B cell (primary cell): ENCODE data around the gene SDK1. TPM values are rescaled to one million over a fixed set of nuclear protein-coding genes. Genes with fewer than 3 reads are reported as not detected.

Experiments
- ATAC-seq: fragments of 200-7000 bp; cut with Tn5 transposase; one replicate; pipeline ENCODE4 v1.10.0; 2021; ENCODE audit warnings: low read depth, mild to moderate bottlenecking, moderate number of reproducible peaks, moderate library complexity
- CTCF ChIA-PET: fragments of 350-600 bp; sonication (Branson Sonifier 250); formaldehyde crosslinking; loops from one replicate; lab custom pipeline; 2021; ENCODE audit warnings: antibody characterized with exemption, inconsistent platforms; lab: Charles Lee
- POLR2A ChIA-PET: fragments of 350-600 bp; sonication (Branson Sonifier 250); formaldehyde crosslinking; loops from one replicate; lab custom pipeline; 2021; ENCODE audit warnings: antibody characterized with exemption; lab: Charles Lee
- DNase-seq: peaks from one replicate; pipeline ENCODE4 v3.0.0; 2013
- H2AFZ ChIP-seq: 2 replicates; pipeline ENCODE4 v1.6.1; 2012; ENCODE audit warnings: mild to moderate bottlenecking, low read depth, low read length; ENCODE audit not compliant: insufficient read depth, poor library complexity, severe bottlenecking
- H3K27ac ChIP-seq, 2 donors: 1 replicate in 1 of 2; 2 replicates in 1 of 2; pipeline ENCODE4 v1.5.1; 2012 to 2013; ENCODE audit warnings: low read length in 2 of 2, mild to moderate bottlenecking in 2 of 2, moderate library complexity in 1 of 2
- H3K27me3 ChIP-seq, 4 experiments: fragments of 200-600 bp in 1 of 4; sonication (generic) in 1 of 4; replicated peaks in 1 of 4; 1 replicate in 2 of 4; 2 replicates in 2 of 4; pipeline versions ENCODE4 v1.6.1 to v1.7.0; 2013 to 2016; ENCODE audit warnings: low read length in 3 of 4, mild to moderate bottlenecking in 2 of 4, mixed read lengths in 1 of 4, moderate library complexity in 1 of 4; ENCODE audit not compliant: insufficient read depth in 4 of 4, control insufficient read depth in 3 of 4; ENCODE audit errors: control extremely low read depth in 1 of 4
- H3K36me3 ChIP-seq, 2 experiments: replicated peaks in 1 of 2; 1 replicate in 1 of 2; 2 replicates in 1 of 2; pipeline versions ENCODE4 v1.6.1 to v1.7.1; 2013; ENCODE audit warnings: low read length in 1 of 2; ENCODE audit not compliant: insufficient read depth in 2 of 2, control insufficient read depth in 1 of 2; ENCODE audit errors: control extremely low read depth in 1 of 2, extremely low read depth in 1 of 2
- H3K4me1 ChIP-seq, 2 donors: fragments of 200-600 bp in 1 of 2; sonication (generic) in 1 of 2; 1 replicate in 1 of 2; 2 replicates in 1 of 2; pipeline versions ENCODE4 v1.5.1 to v1.6.1; 2013 to 2017; ENCODE audit warnings: low read length in 2 of 2; ENCODE audit not compliant: control insufficient read depth in 2 of 2, insufficient read depth in 2 of 2
- H3K4me2 ChIP-seq: replicated peaks from 2 replicates; pipeline ENCODE3; 2012; ENCODE audit warnings: mild to moderate bottlenecking, low read depth, low read length; ENCODE audit not compliant: poor library complexity, severe bottlenecking
- H3K4me3 ChIP-seq, 5 experiments: fragments of 200-600 bp in 1 of 5; sonication (generic) in 1 of 5; 1 replicate in 3 of 5; 2 replicates in 2 of 5; pipeline versions ENCODE4 v1.5.1 to v1.7.0; 2011 to 2016; ENCODE audit warnings: low read length in 4 of 5, mild to moderate bottlenecking in 4 of 5, low read depth in 2 of 5, control low read depth in 1 of 5, moderate library complexity in 1 of 5; ENCODE audit not compliant: insufficient read depth in 1 of 5; ENCODE audit errors: control extremely low read depth in 1 of 5, extremely low read depth in 1 of 5
- H3K79me2 ChIP-seq: fragments of 200-600 bp; sonication (generic); one replicate; pipeline ENCODE4 v1.6.0; 2016; ENCODE audit warnings: low read length; ENCODE audit not compliant: control insufficient read depth, insufficient read depth
- H3K9ac ChIP-seq: fragments of 200-600 bp; sonication (generic); 2 replicates; pipeline ENCODE4 v1.6.1; 2017; ENCODE audit warnings: mild to moderate bottlenecking, low read length, moderate library complexity
- H3K9me3 ChIP-seq, 3 donors: one replicate each; pipeline versions ENCODE4 v1.6.1 to v1.7.1; 2013; ENCODE audit warnings: low read length in 2 of 3; ENCODE audit not compliant: control insufficient read depth in 2 of 3, insufficient read depth in 1 of 3; ENCODE audit errors: control extremely low read depth in 1 of 3
- H4K20me1 ChIP-seq: 2 replicates; pipeline ENCODE4 v1.6.0; 2012; ENCODE audit warnings: mild to moderate bottlenecking, low read length; ENCODE audit not compliant: insufficient read depth, control insufficient read depth, poor library complexity, severe bottlenecking
- H3K27ac Mint-ChIP-seq: one replicate; pipeline ENCODE4 v1.8.0; 2021; ENCODE audit warnings: mixed read lengths
- H3K27me3 Mint-ChIP-seq: one replicate; pipeline ENCODE4 v1.8.0; 2021; ENCODE audit warnings: mixed read lengths
- H3K4me1 Mint-ChIP-seq: one replicate; pipeline ENCODE4 v1.8.0; 2021; ENCODE audit warnings: mixed read lengths
- H3K4me3 Mint-ChIP-seq: one replicate; pipeline ENCODE4 v1.8.0; 2021; ENCODE audit warnings: mixed read lengths
- H3K9me3 Mint-ChIP-seq: one replicate; pipeline ENCODE4 v1.8.0; 2022; ENCODE audit warnings: mixed read lengths; ENCODE audit not compliant: insufficient read depth
- EZH2 ChIP-seq: IDR thresholded peaks from 2 replicates; pipeline ENCODE4 v1.6.1; 2012; ENCODE audit warnings: borderline replicate concordance, low read depth, mild to moderate bottlenecking, moderate library complexity, low read length; ENCODE audit not compliant: insufficient read depth, poor library complexity, severe bottlenecking
- WGBS: methylation state at CpG from one replicate; pipeline ENCODE4 v1.1.5; 2013; ENCODE audit warnings: missing lambda C conversion rate; ENCODE audit not compliant: insufficient coverage; 5-methylcytosine and 5-hydroxymethylcytosine counted together
- intact Hi-C: fragments of 100-400 bp; cut with micrococcal nuclease; formaldehyde crosslinking; loops from one replicate; pipeline ENCODE4 v1.10.0; 2022
- polyA plus RNA-seq: library from polyadenylated mRNA; depleted of rRNA; stranded (reverse); fragments of >200 nt; gene quantifications from 2 replicates; pipeline ENCODE4 v1.2.3, GENCODE V29; 2012
- total RNA-seq, 2 donors: library from RNA; stranded (reverse); fragments of 120-200 nt in 1 of 2; gene quantifications; 1 replicate in 1 of 2; 2 replicates in 1 of 2; pipeline versions ENCODE4 v1.2.3 to v1.2.4, GENCODE V29; 2013 to 2022
- TF ChIP-seq, protein P1 (sequence below): fragments of 200-600 bp; IDR thresholded peaks from one replicate; pipeline ENCODE4 v1.8.0; 2022; ENCODE audit warnings: antibody characterized with exemption, mild to moderate bottlenecking

The SDK1 gene
- total and polyA plus RNA-seq, 2 donors (not counting 1 experiment from before 2014, with no cell fraction given), result 0.73 to 2.0 TPM

DNA sequence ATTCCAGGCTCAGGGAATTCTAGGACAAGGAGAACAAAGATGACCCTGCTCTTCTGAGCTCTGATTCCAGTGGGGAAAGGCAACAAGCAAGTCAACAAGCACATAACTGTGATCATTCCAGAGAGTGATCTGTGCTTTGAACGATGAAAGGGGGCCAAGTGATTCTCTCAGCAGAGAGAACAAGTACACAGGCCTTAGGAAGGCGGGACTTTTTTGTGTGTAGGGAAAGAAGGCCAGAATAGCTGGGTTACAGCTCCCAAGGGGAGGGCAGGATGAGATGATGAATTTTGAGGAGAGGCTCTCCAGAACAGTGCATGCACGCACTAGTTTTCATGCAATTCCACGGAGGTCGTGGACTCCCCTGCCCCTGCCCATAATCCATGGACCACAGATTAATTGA is 565.2 kb downstream of the SDK1 start:
- Histone ChIP-seq H2AFZ (no peak overlapping the region), H3K4me1 (no peaks in the 10 kb centered on the region), H3K9ac (no peak overlapping the region), H3K4me2 (no peak overlapping the region), H3K27me3 (no peaks in the 10 kb centered on the region), H3K79me2 (no peaks in the 10 kb centered on the region), H3K27ac (no peak overlapping the region), H3K4me3 (no peak overlapping the region), H4K20me1 (no peaks in the 10 kb centered on the region), H3K36me3 (no peaks in the 10 kb centered on the region), H3K9me3 (peaks cover 0 to 2% (median 0%) of the 10 kb centered on the region in 3 donors)
- intact Hi-C loops, result no loop called here
- Mint-ChIP-seq H3K4me3 (no peak overlapping the region), H3K27ac (no peak overlapping the region), H3K27me3 (no peaks in the 10 kb centered on the region), H3K9me3 (no peaks in the 10 kb centered on the region), H3K4me1 (peaks cover 10% of the 10 kb centered on the region)
- no peak for TF ChIP-seq EZH2
- TF ChIP-seq, protein P1, sequence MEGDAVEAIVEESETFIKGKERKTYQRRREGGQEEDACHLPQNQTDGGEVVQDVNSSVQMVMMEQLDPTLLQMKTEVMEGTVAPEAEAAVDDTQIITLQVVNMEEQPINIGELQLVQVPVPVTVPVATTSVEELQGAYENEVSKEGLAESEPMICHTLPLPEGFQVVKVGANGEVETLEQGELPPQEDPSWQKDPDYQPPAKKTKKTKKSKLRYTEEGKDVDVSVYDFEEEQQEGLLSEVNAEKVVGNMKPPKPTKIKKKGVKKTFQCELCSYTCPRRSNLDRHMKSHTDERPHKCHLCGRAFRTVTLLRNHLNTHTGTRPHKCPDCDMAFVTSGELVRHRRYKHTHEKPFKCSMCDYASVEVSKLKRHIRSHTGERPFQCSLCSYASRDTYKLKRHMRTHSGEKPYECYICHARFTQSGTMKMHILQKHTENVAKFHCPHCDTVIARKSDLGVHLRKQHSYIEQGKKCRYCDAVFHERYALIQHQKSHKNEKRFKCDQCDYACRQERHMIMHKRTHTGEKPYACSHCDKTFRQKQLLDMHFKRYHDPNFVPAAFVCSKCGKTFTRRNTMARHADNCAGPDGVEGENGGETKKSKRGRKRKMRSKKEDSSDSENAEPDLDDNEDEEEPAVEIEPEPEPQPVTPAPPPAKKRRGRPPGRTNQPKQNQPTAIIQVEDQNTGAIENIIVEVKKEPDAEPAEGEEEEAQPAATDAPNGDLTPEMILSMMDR, result no peak
- ATAC-seq (no peak), DNase-seq (no peak)
- ChIA-PET CTCF (no interaction called here), POLR2A (no interaction called here)
- WGBS, result 63% methylated on average over 2 of the region's 5 CpGs

DNA sequence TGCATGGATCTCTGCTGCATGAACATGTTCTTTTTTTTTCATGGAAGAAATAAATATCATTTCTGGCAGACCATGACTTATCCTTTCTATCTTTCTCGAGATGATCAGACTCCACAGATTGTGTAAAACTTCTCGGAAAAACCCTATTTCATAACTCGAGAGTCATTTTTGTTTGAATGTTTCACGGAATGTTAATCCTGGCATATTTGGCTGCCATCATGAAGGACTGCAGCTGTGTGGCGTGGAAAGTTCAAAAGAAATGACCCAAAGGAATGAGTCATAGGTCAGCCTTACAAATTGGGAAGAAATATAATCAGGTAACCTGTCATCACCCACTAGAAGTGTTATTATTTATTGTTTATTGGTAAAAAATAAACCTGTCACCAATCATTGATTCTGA is 566.8 kb downstream of the SDK1 start:
- Histone ChIP-seq H3K9me3 (peaks cover 0 to 2% (median 0%) of the 10 kb centered on the region in 3 donors), H4K20me1 (no peaks in the 10 kb centered on the region), H3K4me2 (no peak overlapping the region), H3K27me3 (no peaks in the 10 kb centered on the region), H3K36me3 (no peaks in the 10 kb centered on the region), H3K4me1 (no peaks in the 10 kb centered on the region), H3K4me3 (no peak overlapping the region), H3K79me2 (no peaks in the 10 kb centered on the region), H3K27ac (no peak overlapping the region), H3K9ac (no peak overlapping the region), H2AFZ (no peak overlapping the region)
- peaks cover 3% of the 10 kb centered on the region for H3K27me3 Mint-ChIP-seq
- ATAC-seq (no peak), DNase-seq (no peak)
- ChIA-PET POLR2A (no interaction called here), CTCF (no interaction called here)
- no peak overlapping the region for H3K4me3 Mint-ChIP-seq
- intact Hi-C loops, result no loop called here
- no peaks in the 10 kb centered on the region for H3K4me1 Mint-ChIP-seq
- no peak for TF ChIP-seq EZH2
- TF ChIP-seq, protein P1, result no peak
- no peak overlapping the region for H3K27ac Mint-ChIP-seq
- 75% methylated on average over 2 of the region's 5 CpGs for WGBS
- H3K9me3 Mint-ChIP-seq, result no peaks in the 10 kb centered on the region
